GM12878 (cell line): ENCODE data around the gene ATP10A.

Experiments used
- KDM1A ChIP-seq: fragments of 200-600 bp; sonication (generic); IDR thresholded peaks from 2 replicates; pipeline ENCODE4 v1.6.1; 2016; ENCODE audit warnings: borderline replicate concordance
- SMARCA5 ChIP-seq: fragments of 450-650 bp; IDR thresholded peaks from 2 replicates; pipeline ENCODE4 v1.6.1; 2017; ENCODE audit warnings: mild to moderate bottlenecking
- TAF1 ChIP-seq: IDR thresholded peaks from 2 replicates; pipeline ENCODE4 v1.6.1; 2011; ENCODE audit warnings: mild to moderate bottlenecking, low read depth, low read length, borderline replicate concordance
- ZSCAN29 ChIP-seq: fragments of 450-650 bp; IDR thresholded peaks from 2 replicates; pipeline ENCODE4 v1.6.1; 2017; ENCODE audit warnings: mild to moderate bottlenecking, moderate library complexity
- TF ChIP-seq, protein P1 (sequence below), 3 experiments: IDR thresholded peaks in 2 of 3; conservative IDR thresholded peaks in 1 of 3; 2 replicates each; pipeline ENCODE4 v1.5.1; 2011; ENCODE audit warnings: low read depth in 3 of 3, low read length in 3 of 3, mild to moderate bottlenecking in 3 of 3, control low read depth in 2 of 3, moderate library complexity in 2 of 3, inconsistent platforms in 1 of 3, mixed read lengths in 1 of 3; ENCODE audit not compliant: control insufficient read depth in 2 of 3, insufficient read depth in 1 of 3; ENCODE audit errors: extremely low read depth in 1 of 3
- TF ChIP-seq, protein P2 (sequence below): fragments of 150-350 bp; IDR thresholded peaks from 2 replicates; pipeline ENCODE4 v1.6.1; 2016; ENCODE audit warnings: low read depth, low read length
- TF ChIP-seq, protein P3 (sequence below): IDR thresholded peaks from 2 replicates; pipeline ENCODE4 v1.6.1; 2012; ENCODE audit warnings: mild to moderate bottlenecking, low read depth, low read length

DNA sequence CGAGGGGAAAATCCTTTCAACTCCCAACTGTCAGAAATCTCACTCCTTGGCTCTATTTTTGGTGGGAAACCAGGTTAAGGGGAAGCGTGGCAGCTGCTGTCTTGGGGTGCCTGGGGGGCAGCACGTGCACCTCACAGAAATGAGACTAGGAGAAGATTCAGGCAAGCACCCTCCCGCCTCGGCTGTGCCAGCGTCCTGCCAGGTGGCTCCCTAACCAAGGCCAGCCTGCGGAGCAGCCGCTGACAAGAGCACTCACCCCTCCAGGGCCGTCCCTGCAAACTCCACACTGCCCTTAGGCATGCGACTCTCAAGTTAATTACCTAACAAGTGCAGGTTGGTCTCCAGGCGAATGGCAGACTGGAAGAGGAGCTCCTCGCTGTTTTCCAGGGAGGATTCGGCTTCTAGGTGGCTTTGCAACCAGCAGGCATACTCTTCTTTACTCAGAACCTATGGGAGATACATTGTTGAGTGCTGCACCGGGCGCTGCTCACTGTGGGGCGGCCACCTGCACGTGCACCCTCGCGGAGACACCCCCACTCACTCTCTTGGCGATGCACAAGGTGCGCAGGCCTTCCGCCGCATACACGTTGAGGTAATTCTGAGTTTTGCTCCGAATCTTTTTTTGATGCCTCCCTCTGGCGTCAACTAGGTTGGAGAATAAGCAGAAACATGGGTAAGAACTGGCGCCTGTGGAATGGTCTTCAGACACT is 155.3 kb downstream of the ATP10A start:
- TF ChIP-seq, protein P1, sequence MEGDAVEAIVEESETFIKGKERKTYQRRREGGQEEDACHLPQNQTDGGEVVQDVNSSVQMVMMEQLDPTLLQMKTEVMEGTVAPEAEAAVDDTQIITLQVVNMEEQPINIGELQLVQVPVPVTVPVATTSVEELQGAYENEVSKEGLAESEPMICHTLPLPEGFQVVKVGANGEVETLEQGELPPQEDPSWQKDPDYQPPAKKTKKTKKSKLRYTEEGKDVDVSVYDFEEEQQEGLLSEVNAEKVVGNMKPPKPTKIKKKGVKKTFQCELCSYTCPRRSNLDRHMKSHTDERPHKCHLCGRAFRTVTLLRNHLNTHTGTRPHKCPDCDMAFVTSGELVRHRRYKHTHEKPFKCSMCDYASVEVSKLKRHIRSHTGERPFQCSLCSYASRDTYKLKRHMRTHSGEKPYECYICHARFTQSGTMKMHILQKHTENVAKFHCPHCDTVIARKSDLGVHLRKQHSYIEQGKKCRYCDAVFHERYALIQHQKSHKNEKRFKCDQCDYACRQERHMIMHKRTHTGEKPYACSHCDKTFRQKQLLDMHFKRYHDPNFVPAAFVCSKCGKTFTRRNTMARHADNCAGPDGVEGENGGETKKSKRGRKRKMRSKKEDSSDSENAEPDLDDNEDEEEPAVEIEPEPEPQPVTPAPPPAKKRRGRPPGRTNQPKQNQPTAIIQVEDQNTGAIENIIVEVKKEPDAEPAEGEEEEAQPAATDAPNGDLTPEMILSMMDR (IDR thresholded peaks at IDR 0.05 in 2 of 3, conservative IDR thresholded peaks at IDR 0.05 in 1 of 3; ENCODE audit: control insufficient read depth in 2 of 3, extremely low read depth in 1 of 3, insufficient read depth in 1 of 3, low read depth in 3 of 3, low read length in 3 of 3), result no peak
- no peak for TF ChIP-seq TAF1
- TF ChIP-seq SMARCA5, result no peak
- TF ChIP-seq, protein P2, sequence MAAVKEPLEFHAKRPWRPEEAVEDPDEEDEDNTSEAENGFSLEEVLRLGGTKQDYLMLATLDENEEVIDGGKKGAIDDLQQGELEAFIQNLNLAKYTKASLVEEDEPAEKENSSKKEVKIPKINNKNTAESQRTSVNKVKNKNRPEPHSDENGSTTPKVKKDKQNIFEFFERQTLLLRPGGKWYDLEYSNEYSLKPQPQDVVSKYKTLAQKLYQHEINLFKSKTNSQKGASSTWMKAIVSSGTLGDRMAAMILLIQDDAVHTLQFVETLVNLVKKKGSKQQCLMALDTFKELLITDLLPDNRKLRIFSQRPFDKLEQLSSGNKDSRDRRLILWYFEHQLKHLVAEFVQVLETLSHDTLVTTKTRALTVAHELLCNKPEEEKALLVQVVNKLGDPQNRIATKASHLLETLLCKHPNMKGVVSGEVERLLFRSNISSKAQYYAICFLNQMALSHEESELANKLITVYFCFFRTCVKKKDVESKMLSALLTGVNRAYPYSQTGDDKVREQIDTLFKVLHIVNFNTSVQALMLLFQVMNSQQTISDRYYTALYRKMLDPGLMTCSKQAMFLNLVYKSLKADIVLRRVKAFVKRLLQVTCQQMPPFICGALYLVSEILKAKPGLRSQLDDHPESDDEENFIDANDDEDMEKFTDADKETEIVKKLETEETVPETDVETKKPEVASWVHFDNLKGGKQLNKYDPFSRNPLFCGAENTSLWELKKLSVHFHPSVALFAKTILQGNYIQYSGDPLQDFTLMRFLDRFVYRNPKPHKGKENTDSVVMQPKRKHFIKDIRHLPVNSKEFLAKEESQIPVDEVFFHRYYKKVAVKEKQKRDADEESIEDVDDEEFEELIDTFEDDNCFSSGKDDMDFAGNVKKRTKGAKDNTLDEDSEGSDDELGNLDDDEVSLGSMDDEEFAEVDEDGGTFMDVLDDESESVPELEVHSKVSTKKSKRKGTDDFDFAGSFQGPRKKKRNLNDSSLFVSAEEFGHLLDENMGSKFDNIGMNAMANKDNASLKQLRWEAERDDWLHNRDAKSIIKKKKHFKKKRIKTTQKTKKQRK, result no peak
- TF ChIP-seq, protein P3, sequence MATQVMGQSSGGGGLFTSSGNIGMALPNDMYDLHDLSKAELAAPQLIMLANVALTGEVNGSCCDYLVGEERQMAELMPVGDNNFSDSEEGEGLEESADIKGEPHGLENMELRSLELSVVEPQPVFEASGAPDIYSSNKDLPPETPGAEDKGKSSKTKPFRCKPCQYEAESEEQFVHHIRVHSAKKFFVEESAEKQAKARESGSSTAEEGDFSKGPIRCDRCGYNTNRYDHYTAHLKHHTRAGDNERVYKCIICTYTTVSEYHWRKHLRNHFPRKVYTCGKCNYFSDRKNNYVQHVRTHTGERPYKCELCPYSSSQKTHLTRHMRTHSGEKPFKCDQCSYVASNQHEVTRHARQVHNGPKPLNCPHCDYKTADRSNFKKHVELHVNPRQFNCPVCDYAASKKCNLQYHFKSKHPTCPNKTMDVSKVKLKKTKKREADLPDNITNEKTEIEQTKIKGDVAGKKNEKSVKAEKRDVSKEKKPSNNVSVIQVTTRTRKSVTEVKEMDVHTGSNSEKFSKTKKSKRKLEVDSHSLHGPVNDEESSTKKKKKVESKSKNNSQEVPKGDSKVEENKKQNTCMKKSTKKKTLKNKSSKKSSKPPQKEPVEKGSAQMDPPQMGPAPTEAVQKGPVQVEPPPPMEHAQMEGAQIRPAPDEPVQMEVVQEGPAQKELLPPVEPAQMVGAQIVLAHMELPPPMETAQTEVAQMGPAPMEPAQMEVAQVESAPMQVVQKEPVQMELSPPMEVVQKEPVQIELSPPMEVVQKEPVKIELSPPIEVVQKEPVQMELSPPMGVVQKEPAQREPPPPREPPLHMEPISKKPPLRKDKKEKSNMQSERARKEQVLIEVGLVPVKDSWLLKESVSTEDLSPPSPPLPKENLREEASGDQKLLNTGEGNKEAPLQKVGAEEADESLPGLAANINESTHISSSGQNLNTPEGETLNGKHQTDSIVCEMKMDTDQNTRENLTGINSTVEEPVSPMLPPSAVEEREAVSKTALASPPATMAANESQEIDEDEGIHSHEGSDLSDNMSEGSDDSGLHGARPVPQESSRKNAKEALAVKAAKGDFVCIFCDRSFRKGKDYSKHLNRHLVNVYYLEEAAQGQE, result no peak
- no peak for TF ChIP-seq ZSCAN29
- TF ChIP-seq KDM1A, result no peak
